Endothelial cell of umbilical vein (primary cell): ENCODE results near the gene TMPRSS6.

Experiments
- EZH2 ChIP-seq: IDR thresholded peaks from 2 replicates; pipeline ENCODE4 v1.6.1; 2012; ENCODE audit warnings: borderline replicate concordance, low read depth, mild to moderate bottlenecking, moderate library complexity, low read length, inconsistent platforms; ENCODE audit not compliant: severe bottlenecking
- POLR2A ChIP-seq: IDR thresholded peaks from 2 replicates; pipeline ENCODE4 v1.6.1; 2012; ENCODE audit warnings: low read depth, mild to moderate bottlenecking, control low read depth, low read length
- POLR2AphosphoS5 ChIP-seq: IDR thresholded peaks from 2 replicates; pipeline ENCODE4 v1.6.1; 2012; ENCODE audit warnings: low read depth, mild to moderate bottlenecking, control low read depth, low read length, moderate library complexity; ENCODE audit not compliant: insufficient read depth
- TF ChIP-seq, protein P1 (sequence below), 2 donors: IDR thresholded peaks; 1 replicate in 1 of 2; 2 replicates in 1 of 2; pipeline ENCODE4 v1.5.1; 2011; ENCODE audit warnings: low read length in 2 of 2, mild to moderate bottlenecking in 2 of 2, moderate library complexity in 2 of 2, control low read depth in 1 of 2, inconsistent platforms in 1 of 2, low read depth in 1 of 2; ENCODE audit not compliant: insufficient read depth in 1 of 2; ENCODE audit errors: extremely low read depth in 1 of 2
- TF ChIP-seq, protein P2 (sequence below): IDR thresholded peaks from 2 replicates; pipeline ENCODE4 v1.6.1; 2011; ENCODE audit not compliant: insufficient read depth, insufficient read length

DNA sequence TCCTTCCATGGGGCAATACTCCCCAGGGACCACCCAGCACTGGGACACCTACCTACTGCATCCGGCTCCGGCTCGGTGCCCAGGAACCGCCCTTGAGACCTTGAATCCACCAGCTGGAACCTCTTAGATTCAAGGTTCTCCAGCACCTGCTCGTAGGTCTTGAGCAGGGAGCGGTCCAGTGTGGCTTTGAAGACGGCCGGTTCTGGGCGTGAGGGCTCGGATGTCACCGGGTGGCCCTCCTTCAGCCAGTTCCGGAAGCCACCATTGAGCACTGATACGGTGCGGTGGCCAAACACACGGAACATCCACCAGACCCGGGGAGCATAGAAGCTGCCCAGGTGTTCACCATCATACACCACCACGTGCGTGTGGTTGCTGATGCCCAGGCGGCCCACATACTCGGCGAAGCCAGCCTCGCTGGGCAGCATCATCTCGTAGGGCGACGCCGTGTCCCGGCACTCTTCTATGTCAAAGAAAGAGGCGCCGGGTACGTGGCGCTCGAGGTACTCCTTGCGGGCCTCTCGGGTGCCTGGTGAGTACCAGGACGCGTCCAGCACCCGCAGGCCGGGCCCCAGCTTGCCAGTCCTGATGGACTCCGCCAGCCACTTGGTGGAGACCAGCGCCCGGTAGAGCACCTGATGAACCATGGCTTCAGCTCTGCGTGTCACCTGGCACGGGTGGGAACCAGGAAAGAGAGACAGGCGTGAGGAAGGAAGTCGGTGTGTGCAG lies 91.3 kb downstream of the TMPRSS6 start:
- TF ChIP-seq, protein P1, sequence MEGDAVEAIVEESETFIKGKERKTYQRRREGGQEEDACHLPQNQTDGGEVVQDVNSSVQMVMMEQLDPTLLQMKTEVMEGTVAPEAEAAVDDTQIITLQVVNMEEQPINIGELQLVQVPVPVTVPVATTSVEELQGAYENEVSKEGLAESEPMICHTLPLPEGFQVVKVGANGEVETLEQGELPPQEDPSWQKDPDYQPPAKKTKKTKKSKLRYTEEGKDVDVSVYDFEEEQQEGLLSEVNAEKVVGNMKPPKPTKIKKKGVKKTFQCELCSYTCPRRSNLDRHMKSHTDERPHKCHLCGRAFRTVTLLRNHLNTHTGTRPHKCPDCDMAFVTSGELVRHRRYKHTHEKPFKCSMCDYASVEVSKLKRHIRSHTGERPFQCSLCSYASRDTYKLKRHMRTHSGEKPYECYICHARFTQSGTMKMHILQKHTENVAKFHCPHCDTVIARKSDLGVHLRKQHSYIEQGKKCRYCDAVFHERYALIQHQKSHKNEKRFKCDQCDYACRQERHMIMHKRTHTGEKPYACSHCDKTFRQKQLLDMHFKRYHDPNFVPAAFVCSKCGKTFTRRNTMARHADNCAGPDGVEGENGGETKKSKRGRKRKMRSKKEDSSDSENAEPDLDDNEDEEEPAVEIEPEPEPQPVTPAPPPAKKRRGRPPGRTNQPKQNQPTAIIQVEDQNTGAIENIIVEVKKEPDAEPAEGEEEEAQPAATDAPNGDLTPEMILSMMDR (IDR thresholded peaks at IDR 0.05; ENCODE audit: extremely low read depth in 1 of 2, insufficient read depth in 1 of 2, low read depth in 1 of 2, low read length in 2 of 2), result no peak
- no peak for TF ChIP-seq POLR2A
- no peak for TF ChIP-seq EZH2
- TF ChIP-seq POLR2AphosphoS5, result no peak
- TF ChIP-seq, protein P2, sequence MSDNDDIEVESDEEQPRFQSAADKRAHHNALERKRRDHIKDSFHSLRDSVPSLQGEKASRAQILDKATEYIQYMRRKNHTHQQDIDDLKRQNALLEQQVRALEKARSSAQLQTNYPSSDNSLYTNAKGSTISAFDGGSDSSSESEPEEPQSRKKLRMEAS, result no peak
